Liver (tissue), 3 donors: ENCODE data around the gene LRRC10.

Experiments used
- CTCF ChIP-seq: fragments of 150-350 bp; IDR thresholded peaks from 2 replicates; pipeline ENCODE4 v1.5.1; 2017; ENCODE audit warnings: improper control_type of control experiment, low read depth, low read length; ENCODE audit not compliant: missing input control
- GABPA ChIP-seq, 2 donors: IDR thresholded peaks in 1 of 2; conservative IDR thresholded peaks in 1 of 2; 2 replicates each; pipeline ENCODE4 v1.6.1; 2016; ENCODE audit warnings: antibody characterized with exemption in 2 of 2, mild to moderate bottlenecking in 1 of 2, moderate library complexity in 1 of 2
- MAX ChIP-seq: IDR thresholded peaks from 2 replicates; pipeline ENCODE4 v1.6.1; 2016; ENCODE audit warnings: antibody characterized with exemption
- RAD21 ChIP-seq, 2 donors: IDR thresholded peaks; 2 replicates each; pipeline ENCODE4 v1.6.1; 2016; ENCODE audit warnings: antibody characterized with exemption in 2 of 2, mild to moderate bottlenecking in 2 of 2
- REST ChIP-seq: IDR thresholded peaks from 2 replicates; pipeline ENCODE4 v1.6.1; 2016; ENCODE audit warnings: antibody characterized with exemption, mild to moderate bottlenecking
- RXRA ChIP-seq, 2 donors: IDR thresholded peaks; 2 replicates each; pipeline ENCODE4 v1.6.1; 2017 to 2018; ENCODE audit warnings: antibody characterized with exemption in 2 of 2, mild to moderate bottlenecking in 1 of 2
- ZBTB33 ChIP-seq: IDR thresholded peaks from 2 replicates; pipeline ENCODE4 v1.6.1; 2016; ENCODE audit warnings: antibody characterized with exemption
- donor health status: healthy.
- donor health status: healthy.

- TF ChIP-seq CTCF, result no peak
- TF ChIP-seq RXRA (IDR thresholded peaks at IDR 0.05), result no peak
- no peak for TF ChIP-seq GABPA (IDR thresholded peaks at IDR 0.05 in 1 of 2, conservative IDR thresholded peaks at IDR 0.05 in 1 of 2)
- no peak for TF ChIP-seq REST
- TF ChIP-seq MAX, result no peak
- no peak for TF ChIP-seq ZBTB33
- no peak for TF ChIP-seq RAD21 (IDR thresholded peaks at IDR 0.05)
Observed at GRCh38 chr12:69647178-69647577, 36.5 kb upstream of the LRRC10 start.
